ENCODE results near the gene SPIC.

DNA sequence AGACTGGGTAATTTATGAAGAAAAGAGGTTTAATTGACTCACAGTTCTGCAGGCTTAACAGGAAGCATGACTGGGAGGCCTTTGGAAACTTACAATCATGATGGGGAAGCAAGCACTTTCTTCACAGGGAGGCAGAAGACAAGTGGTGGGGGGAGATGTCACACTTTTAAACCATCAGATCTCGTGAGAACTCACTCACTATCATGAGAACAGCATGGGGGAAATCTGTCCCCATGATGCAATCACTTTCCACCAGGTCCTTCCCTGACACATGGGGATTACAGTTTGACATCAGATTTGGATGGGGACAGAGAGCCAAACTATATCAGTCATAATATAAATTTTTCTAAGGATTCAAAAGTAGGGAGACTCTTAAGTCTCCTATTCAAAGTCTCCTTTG, 46.0 kb downstream of the SPIC start:
- TF ChIP-seq, protein P1, sequence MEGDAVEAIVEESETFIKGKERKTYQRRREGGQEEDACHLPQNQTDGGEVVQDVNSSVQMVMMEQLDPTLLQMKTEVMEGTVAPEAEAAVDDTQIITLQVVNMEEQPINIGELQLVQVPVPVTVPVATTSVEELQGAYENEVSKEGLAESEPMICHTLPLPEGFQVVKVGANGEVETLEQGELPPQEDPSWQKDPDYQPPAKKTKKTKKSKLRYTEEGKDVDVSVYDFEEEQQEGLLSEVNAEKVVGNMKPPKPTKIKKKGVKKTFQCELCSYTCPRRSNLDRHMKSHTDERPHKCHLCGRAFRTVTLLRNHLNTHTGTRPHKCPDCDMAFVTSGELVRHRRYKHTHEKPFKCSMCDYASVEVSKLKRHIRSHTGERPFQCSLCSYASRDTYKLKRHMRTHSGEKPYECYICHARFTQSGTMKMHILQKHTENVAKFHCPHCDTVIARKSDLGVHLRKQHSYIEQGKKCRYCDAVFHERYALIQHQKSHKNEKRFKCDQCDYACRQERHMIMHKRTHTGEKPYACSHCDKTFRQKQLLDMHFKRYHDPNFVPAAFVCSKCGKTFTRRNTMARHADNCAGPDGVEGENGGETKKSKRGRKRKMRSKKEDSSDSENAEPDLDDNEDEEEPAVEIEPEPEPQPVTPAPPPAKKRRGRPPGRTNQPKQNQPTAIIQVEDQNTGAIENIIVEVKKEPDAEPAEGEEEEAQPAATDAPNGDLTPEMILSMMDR (IDR thresholded peaks at IDR 0.05) = no peak
- no peak for TF ChIP-seq POLR2A (IDR thresholded peaks at IDR 0.05)

All from body of pancreas (tissue), 4 donors.